Body of pancreas (tissue), 4 donors: ENCODE results near the gene RMND1. TPM values are rescaled to one million over a fixed set of nuclear protein-coding genes. Genes with fewer than 3 reads are reported as not detected.
A peak's percentile ranks its signal among the peaks of the same experiment; 100 is the strongest.

Source experiments
- ATAC-seq: fragments of 150-250 bp; one replicate; pipeline ENCODE4 v1.9.1; 2016
- DNase-seq, 4 donors: peaks; one replicate each; pipeline ENCODE4 v3.0.0-alpha.2; 2019
- H3K27ac ChIP-seq, 4 donors: fragments of 200-600 bp; sonication (generic); 1 replicate in 3 of 4; 2 replicates in 1 of 4; pipeline versions ENCODE4 v1.5.1 to v1.6.1; 2016 to 2019; ENCODE audit warnings: mild to moderate bottlenecking in 1 of 4, mixed read lengths in 1 of 4, moderate library complexity in 1 of 4
- H3K27me3 ChIP-seq, 2 donors: fragments of 200-600 bp; sonication (generic); one replicate each; pipeline ENCODE4 v1.6.0; 2016; ENCODE audit warnings: mild to moderate bottlenecking in 1 of 2
- H3K36me3 ChIP-seq, 2 donors: fragments of 200-600 bp; sonication (generic); replicated peaks in 1 of 2; 2 replicates each; pipeline ENCODE4 v1.5.1; 2016; ENCODE audit warnings: low read depth in 2 of 2; ENCODE audit not compliant: insufficient read depth in 1 of 2
- H3K4me1 ChIP-seq: fragments of 200-600 bp; sonication (generic); one replicate; pipeline ENCODE4 v1.6.0; 2016
- H3K4me3 ChIP-seq, 2 donors: fragments of 200-600 bp; sonication (generic); 1 replicate in 1 of 2; 2 replicates in 1 of 2; pipeline ENCODE4 v1.5.1; 2016 to 2019
- H3K9me3 ChIP-seq, 3 donors: fragments of 200-600 bp; sonication (generic); 1 replicate in 2 of 3; 2 replicates in 1 of 3; pipeline ENCODE4 v1.5.1; 2016
- POLR2A ChIP-seq, 3 donors: fragments of 450-650 bp; IDR thresholded peaks; one replicate each; pipeline ENCODE4 v1.6.1; 2016; ENCODE audit warnings: antibody characterized with exemption in 3 of 3, mild to moderate bottlenecking in 2 of 3
- WGBS, 2 donors: methylation state at CpG; one replicate each; pipeline ENCODE4 v1.1.5; 2017; 5-methylcytosine and 5-hydroxymethylcytosine counted together
- intact Hi-C: fragments of 100-400 bp; cut with DNase I; formaldehyde crosslinking; loops from one replicate; pipeline ENCODE4 v1.15.1; 2023
- total RNA-seq, 2 donors: library from RNA; depleted of rRNA; stranded (reverse); fragments of >200 nt; gene quantifications; one replicate each; pipeline ENCODE4 v1.1.0, GENCODE V29; 2016
- TF ChIP-seq, protein P1 (sequence below), 7 experiments: fragments of 450-650 bp in 4 of 7; fragments of 200-600 bp in 3 of 7; sonication (generic) in 3 of 7; IDR thresholded peaks; one replicate each; pipeline ENCODE4 v1.5.1; 2016 to 2019; ENCODE audit warnings: antibody characterized with exemption in 7 of 7

Gene RMND1
- total RNA-seq, 2 donors from 2014 or later = 6.6 to 10.9 TPM

DNA sequence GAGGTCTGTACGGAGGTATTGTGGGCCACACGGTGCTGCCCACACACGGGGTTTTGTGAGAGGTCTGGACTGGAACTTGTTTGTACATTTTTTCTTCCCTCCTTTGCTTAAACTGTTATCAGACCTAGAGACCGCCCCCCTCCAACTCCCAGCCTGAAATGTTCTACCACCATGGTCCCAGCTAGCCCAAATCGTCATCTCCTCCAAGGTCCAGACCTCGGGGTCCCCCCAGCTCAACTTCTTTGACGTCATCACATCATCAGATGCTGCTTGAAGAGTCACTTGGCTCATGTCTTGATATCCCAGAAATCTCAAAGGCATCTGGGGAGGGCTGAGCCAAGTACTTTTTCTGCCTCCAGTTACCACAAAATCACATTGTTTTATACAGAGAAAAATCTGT is 39.1 kb upstream of the RMND1 start:
- peaks cover 15% of the 10 kb centered on the region for H3K4me1 ChIP-seq
- intact Hi-C loops = no loop called here
- H3K36me3 ChIP-seq = no peaks in the 10 kb centered on the region
- H3K9me3 ChIP-seq = no peaks in the 10 kb centered on the region
- H3K27me3 ChIP-seq = no peaks in the 10 kb centered on the region
- no peak for ATAC-seq
- no peak for TF ChIP-seq POLR2A (IDR thresholded peaks at IDR 0.05)
- TF ChIP-seq, protein P1, sequence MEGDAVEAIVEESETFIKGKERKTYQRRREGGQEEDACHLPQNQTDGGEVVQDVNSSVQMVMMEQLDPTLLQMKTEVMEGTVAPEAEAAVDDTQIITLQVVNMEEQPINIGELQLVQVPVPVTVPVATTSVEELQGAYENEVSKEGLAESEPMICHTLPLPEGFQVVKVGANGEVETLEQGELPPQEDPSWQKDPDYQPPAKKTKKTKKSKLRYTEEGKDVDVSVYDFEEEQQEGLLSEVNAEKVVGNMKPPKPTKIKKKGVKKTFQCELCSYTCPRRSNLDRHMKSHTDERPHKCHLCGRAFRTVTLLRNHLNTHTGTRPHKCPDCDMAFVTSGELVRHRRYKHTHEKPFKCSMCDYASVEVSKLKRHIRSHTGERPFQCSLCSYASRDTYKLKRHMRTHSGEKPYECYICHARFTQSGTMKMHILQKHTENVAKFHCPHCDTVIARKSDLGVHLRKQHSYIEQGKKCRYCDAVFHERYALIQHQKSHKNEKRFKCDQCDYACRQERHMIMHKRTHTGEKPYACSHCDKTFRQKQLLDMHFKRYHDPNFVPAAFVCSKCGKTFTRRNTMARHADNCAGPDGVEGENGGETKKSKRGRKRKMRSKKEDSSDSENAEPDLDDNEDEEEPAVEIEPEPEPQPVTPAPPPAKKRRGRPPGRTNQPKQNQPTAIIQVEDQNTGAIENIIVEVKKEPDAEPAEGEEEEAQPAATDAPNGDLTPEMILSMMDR (IDR thresholded peaks at IDR 0.05) = no peak
- H3K27ac ChIP-seq = no peak overlapping the region
- H3K4me3 ChIP-seq = no peak overlapping the region
- 68 to 69% methylated on average over 7 of the region's 7 CpGs for WGBS, 2 donors
- no peak for DNase-seq

DNA sequence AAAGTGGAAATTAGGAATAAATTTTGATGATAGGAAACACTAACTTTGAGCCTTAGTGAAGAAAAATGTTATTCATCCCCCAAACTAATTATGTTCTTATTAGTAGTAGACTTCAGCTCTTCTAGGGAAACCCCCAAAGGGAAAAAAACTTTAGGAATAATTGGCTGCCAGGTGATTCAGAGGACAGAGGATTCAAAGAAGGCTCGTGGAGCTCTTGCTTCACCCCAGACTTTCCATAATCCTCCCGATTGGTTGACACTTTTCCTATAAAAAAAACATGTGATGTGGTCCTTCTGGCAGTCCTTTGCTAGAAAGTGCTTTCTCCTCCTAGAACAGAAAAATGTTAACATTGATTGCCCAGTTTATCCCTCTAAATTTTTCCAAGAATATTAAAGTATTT is 36.3 kb upstream of the RMND1 start:
- 57 to 60% methylated on average over 2 of the region's 2 CpGs for WGBS, 2 donors
- Histone ChIP-seq H3K4me1 (no peaks in the 10 kb centered on the region), H3K4me3 (no peak overlapping the region), H3K27ac (no peak overlapping the region), H3K27me3 (no peaks in the 10 kb centered on the region), H3K9me3 (no peaks in the 10 kb centered on the region), H3K36me3 (no peaks in the 10 kb centered on the region)
- DNase-seq (no peak), ATAC-seq (no peak)
- no peak for TF ChIP-seq POLR2A (IDR thresholded peaks at IDR 0.05)
- TF ChIP-seq, protein P1 (IDR thresholded peaks at IDR 0.05) = no peak
- intact Hi-C loops = no loop called here

DNA sequence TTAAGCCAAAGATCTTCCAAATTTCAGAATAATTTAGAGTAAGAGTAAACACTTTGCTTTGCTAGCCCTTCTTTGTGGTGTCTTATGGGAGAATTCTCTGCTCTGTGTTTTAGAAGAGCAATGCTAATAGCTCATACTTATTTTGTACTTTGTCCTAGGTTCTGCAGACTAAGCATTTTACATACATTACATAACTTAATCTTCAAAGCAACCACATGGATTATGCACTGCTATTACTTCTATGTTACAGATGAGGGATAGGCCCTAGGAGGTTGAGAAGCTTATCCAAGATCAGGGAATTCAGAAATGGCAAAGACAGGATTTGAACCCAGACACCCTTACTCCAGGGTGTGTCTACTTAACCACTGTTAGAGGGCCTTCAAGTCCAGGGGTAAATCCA is 32.1 kb upstream of the RMND1 start:
- no peak for TF ChIP-seq POLR2A (IDR thresholded peaks at IDR 0.05)
- TF ChIP-seq, protein P1 (IDR thresholded peaks at IDR 0.05) = no peak
- Histone ChIP-seq H3K9me3 (no peaks in the 10 kb centered on the region), H3K27me3 (no peaks in the 10 kb centered on the region), H3K36me3 (no peaks in the 10 kb centered on the region), H3K27ac (no peak overlapping the region), H3K4me1 (no peaks in the 10 kb centered on the region), H3K4me3 (no peak overlapping the region)
- ATAC-seq (no peak), DNase-seq (no peak)
- intact Hi-C loops = no loop called here

DNA sequence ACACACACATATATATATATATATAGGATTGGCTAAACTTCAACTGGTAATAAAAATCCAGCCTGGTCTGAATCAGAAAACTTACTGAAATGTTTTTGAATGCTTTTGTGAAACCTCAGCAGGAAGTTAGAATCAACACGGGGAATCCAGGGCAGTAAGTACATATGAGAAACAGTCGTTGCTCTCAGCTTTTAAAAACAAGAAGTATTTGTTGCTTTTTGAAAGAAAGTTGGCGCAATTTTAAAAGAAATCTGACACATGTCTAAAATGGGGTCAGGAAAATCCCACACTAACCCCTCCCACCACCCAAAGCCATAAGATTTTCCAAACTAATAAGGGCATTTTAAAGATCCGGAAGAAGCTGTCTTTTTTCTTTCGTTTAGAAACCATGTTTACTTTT is 30.4 kb upstream of the RMND1 start:
- no peaks in the 10 kb centered on the region for H3K4me1 ChIP-seq
- H3K27ac ChIP-seq = peak overlapping the region in 1 of 4 donors; percentile 45
- TF ChIP-seq, protein P1 (IDR thresholded peaks at IDR 0.05) = no peak
- TF ChIP-seq POLR2A (IDR thresholded peaks at IDR 0.05) = no peak
- ATAC-seq (no peak), DNase-seq (no peak)
- intact Hi-C loops = no loop called here
- H3K9me3 ChIP-seq = no peaks in the 10 kb centered on the region
- H3K36me3 ChIP-seq = no peaks in the 10 kb centered on the region
- H3K4me3 ChIP-seq = no peak overlapping the region
- 35 to 50% methylated on average over 5 of the region's 5 CpGs for WGBS, 2 donors
- no peaks in the 10 kb centered on the region for H3K27me3 ChIP-seq

DNA sequence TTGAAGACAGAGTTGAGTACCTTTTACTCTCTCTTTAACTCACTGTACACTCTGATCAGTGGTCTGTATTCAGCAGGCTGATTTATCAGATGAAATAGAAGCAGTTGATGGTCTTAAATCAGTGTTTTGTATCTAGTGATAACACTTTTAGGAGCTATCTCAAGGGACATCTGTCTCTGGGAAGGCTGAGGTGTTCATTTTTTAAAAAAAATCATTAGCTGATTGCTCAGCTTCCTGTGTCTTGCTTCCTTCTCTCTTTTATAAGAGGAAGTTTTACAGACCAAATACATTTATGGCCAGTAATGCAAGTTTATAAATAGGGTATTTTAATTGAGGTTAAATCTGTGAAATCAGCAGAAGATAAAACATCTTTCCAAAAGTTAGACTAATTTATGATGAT is 29.9 kb upstream of the RMND1 start:
- H3K4me1 ChIP-seq = no peaks in the 10 kb centered on the region
- ATAC-seq (no peak), DNase-seq (no peak)
- no peak overlapping the region for H3K27ac ChIP-seq
- H3K36me3 ChIP-seq = no peaks in the 10 kb centered on the region
- TF ChIP-seq, protein P1 (IDR thresholded peaks at IDR 0.05) = no peak
- TF ChIP-seq POLR2A (IDR thresholded peaks at IDR 0.05) = no peak
- no peak overlapping the region for H3K4me3 ChIP-seq
- H3K9me3 ChIP-seq = no peaks in the 10 kb centered on the region
- no peaks in the 10 kb centered on the region for H3K27me3 ChIP-seq
- intact Hi-C loops = no loop called here
